Stimulated activated CD8-positive, alpha-beta memory T cell treated with anti-CD3 and anti-CD28 coated beads, Interleukin-12 subunit alpha, Interleukin-12 subunit beta, amount 100 ng/mL, for 1 hour (primary cell): ENCODE measurements around the gene SNAP29.
"Not testable (repeated sequence)": the region's sequence is repeated elsewhere in the genome, so short reads cannot be mapped to it uniquely, and the experiment has no call there.

Source experiments
- DNase-seq: peaks from one replicate; pipeline ENCODE4 v3.0.0-alpha.2; 2020; ENCODE audit warnings: low read depth

The SNAP29 gene

GRCh38 chr22:20858615-20859416 is at the start of gene SNAP29, which contains the start of gene PI4KA:
Gene SNAP29, plus strand, starts transcription at chr22:20859007. Its CDS starts 104 bp downstream, at chr22:20859111.
Gene PI4KA, minus strand, starts transcription at chr22:20858811. Its CDS starts 86 bp downstream, at chr22:20858725.
- peak; percentile 97 for DNase-seq

- no peak for DNase-seq
These were observed 49.1 kb upstream of the SNAP29 start for GRCh38 chr22:20809538-20810185.

GRCh38 chr22:20810645-20811044 is 48.2 kb upstream of the SNAP29 start:
- DNase-seq = no peak

GRCh38 chr22:20811171-20811570 is 47.6 kb upstream of the SNAP29 start:
- DNase-seq = no peak

- DNase-seq = no peak
These were observed 46.7 kb upstream of the SNAP29 start for GRCh38 chr22:20811971-20812660.

- DNase-seq = no peak
These were observed 45.8 kb upstream of the SNAP29 start for GRCh38 chr22:20813056-20813455.

GRCh38 chr22:20814221-20814808 is 44.5 kb upstream of the SNAP29 start:
- no peak for DNase-seq

- no peak for DNase-seq
These were observed 43.2 kb upstream of the SNAP29 start for GRCh38 chr22:20815477-20816050.

GRCh38 chr22:20816559-20816958 is 42.2 kb upstream of the SNAP29 start:
- DNase-seq = no peak

GRCh38 chr22:20818471-20818870 is 40.3 kb upstream of the SNAP29 start:
- DNase-seq = no peak

GRCh38 chr22:20819471-20819870 is 39.3 kb upstream of the SNAP29 start:
- no peak for DNase-seq

GRCh38 chr22:20821717-20822239 is 37.0 kb upstream of the SNAP29 start:
- not testable (repeated sequence) for DNase-seq

- DNase-seq = no peak
These were observed 36.6 kb upstream of the SNAP29 start for GRCh38 chr22:20822240-20822639.

GRCh38 chr22:20823264-20823663 is 35.5 kb upstream of the SNAP29 start:
- no peak for DNase-seq

- DNase-seq = not testable (repeated sequence)
These were observed 33.6 kb upstream of the SNAP29 start for GRCh38 chr22:20825216-20825615.

- no peak for DNase-seq
These were observed 33.2 kb upstream of the SNAP29 start for GRCh38 chr22:20825624-20826023.

- DNase-seq = not testable (repeated sequence)
These were observed 32.2 kb upstream of the SNAP29 start for GRCh38 chr22:20826373-20827152.

GRCh38 chr22:20829491-20830134 is 29.2 kb upstream of the SNAP29 start:
- no peak for DNase-seq

GRCh38 chr22:20833225-20833665 is 25.6 kb upstream of the SNAP29 start:
- no peak for DNase-seq

- no peak for DNase-seq
These were observed 24.6 kb upstream of the SNAP29 start for GRCh38 chr22:20834206-20834605.
